Fibroblast of skin of right quadriceps (primary cell): ENCODE data around the gene NAV3.
A peak's percentile ranks its signal among the peaks of the same experiment; 100 is the strongest.

Source experiments
- DNase-seq: peaks from one replicate; pipeline ENCODE4 v3.0.0-alpha.2; 2013

Gene NAV3

GRCh38 chr12:78143717-78144116, 313.0 kb downstream of the NAV3 start:
- no peak for DNase-seq

- DNase-seq: no peak
These were observed 314.7 kb downstream of the NAV3 start for GRCh38 chr12:78145398-78145797.

DNA sequence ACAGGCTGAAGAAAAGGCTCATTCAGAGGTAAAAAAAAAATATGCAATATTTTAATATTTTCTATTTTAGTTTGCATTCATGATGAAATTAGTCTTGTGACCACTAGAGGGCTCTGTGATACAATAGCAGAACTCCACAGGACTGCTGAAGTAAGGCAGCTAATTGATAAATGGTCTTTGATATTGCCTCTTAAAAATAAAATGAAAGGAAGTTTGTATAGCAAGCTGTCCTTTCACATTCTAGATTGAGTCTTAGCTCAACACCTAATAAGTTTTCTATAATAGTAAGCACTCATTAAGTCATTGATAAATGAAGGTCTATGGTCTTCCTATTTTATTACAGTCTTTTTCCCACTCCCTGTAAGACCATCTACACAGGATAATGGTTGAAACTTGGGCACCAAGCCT, 315.7 kb downstream of the NAV3 start:
- DNase-seq: peak; percentile 43

DNA sequence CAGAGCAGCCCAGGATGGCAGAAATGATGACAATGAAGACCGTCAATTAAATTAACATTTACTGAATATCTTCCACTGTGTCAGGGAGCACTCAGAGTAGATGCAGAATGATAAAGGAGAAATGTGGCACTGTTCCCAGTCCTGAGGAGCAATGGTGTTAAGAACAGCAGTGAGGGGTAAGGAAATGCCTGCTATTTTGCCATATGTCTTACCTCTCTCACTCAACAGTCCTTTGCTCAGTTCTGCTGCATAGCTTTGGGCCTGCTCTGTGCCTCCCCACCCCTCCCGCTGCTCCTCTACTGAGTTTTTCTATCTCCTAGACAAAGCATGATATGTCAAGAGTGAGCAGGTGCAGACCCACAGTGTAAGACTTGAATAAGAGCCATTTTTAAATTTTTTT, 318.8 kb downstream of the NAV3 start:
- no peak for DNase-seq

DNA sequence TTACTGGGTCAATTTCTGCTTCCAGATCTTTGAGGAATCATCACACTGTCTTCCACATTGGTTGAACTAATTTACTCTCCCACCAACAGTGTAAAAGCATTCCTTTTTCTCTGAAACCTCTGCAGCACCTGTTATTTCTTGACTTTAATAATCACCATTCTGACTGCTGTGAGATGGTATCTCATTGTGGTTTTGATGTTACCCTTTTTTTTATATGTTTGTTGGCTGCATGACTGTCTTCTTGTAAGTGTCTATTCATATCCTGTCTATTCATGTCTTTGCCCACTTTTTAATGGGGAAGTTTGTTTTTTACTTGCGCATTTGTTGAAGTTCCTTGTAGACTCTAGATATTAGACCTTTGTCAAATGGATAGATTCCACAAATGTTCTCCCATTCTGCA, 324.9 kb downstream of the NAV3 start:
- no peak for DNase-seq

- DNase-seq: peak; percentile 22
These were observed 326.1 kb downstream of the NAV3 start for GRCh38 chr12:78156751-78157150.

DNA sequence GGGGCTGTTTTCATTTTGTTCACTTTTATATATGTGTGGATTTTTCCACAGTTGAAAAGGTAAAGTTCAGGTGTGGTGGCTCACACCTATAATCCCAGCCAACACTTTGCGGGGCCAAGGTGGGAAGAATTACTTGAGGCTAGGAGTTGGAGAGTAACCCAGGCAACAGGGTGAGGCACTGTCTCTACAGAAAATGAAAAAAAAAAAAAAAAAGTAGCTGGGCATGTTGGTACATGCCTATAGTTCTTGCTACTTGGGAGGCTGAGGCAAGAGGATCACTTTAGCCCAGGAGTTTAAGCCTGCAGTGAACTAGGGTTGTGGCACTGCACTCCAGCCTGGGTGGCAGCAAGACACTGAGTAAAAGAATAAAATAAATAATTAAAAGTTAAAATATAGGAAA, 326.5 kb downstream of the NAV3 start:
- no peak for DNase-seq

DNA sequence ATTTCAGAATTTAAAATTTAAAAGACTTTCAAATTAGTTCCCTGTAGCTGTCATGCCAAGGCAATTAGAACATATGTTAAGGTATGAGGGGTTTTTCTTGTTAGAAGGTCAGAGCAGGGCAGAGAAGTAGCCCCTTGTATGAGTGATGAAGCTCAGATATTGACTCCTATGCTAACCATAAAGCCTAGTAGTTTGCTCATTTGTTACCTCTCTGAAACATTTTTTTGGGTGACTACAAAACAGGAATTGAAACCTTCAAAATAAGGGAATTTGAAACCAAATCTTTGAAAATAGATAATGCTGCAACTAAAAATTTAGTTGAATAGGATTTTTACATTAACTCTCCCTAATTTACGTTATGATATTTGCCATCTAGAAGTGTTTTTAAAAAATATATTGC, 333.5 kb downstream of the NAV3 start:
- DNase-seq: no peak

DNA sequence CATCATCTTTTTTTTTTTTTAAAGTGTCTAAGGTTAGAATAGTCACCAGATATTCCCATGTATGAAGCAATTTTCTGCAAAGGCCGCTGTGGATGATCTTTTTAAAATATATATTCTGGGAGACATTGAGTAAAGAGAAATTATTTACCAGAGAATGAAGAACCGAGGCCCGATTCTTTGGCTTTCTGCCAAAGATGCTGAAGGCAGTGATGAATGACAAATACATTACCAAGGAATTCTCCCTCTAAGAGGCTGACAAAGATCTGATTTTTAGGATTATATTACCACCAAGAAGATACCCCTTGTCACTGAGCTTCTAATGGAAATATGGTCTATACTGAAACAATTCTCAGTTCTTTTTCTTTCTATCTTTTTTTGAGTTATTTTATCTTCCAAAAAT, 336.8 kb downstream of the NAV3 start:
- no peak for DNase-seq

GRCh38 chr12:78171061-78171460, 340.4 kb downstream of the NAV3 start:
- no peak for DNase-seq

DNA sequence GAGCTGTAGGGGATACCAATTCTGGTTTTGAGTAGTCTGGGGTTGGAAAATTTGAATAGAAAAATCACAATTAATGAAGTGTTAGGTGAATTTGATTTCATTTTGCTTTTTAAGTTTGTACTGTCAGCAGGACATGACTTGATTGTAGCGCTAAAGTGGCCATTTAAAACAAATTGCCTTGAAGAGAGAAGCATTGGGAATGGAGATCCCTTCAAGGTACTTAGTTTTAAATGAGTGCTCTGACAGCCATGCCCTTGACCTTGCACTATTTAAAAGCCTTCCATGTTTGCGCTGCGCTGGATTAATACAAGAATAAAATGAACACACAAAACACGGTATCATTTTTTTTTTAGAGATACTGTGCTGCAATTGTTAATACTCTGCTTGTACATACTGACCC, 345.9 kb downstream of the NAV3 start:
- DNase-seq: no peak

- no peak for DNase-seq
These were observed 346.6 kb downstream of the NAV3 start for GRCh38 chr12:78177298-78177697.

GRCh38 chr12:78179346-78179745, 348.7 kb downstream of the NAV3 start:
- no peak for DNase-seq

- DNase-seq: peak; percentile 32
These were observed 351.0 kb downstream of the NAV3 start for GRCh38 chr12:78181544-78182162.

- DNase-seq: no peak
These were observed 353.1 kb downstream of the NAV3 start for GRCh38 chr12:78183824-78184223.

GRCh38 chr12:78185109-78185508, 354.4 kb downstream of the NAV3 start:
- peak; percentile 41 for DNase-seq

DNA sequence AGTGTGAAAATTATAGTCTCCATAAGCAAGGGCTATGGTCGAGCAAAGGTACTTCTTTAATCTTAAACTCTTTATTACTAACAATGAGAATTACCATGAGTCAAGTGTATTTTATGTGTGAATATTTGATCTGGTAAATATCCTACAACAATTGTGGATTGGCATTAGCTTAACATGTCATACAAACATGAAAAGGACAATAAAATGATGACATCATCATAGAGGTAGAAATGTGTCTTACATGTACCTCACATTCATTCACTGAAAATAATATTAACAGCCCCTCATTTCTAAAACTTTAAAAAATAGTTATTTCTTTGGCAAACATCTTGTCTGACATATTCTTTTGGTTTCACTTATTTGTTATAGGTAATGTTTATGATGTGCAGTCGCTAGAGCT, 355.0 kb downstream of the NAV3 start:
- DNase-seq: no peak

GRCh38 chr12:78186670-78187069, 356.0 kb downstream of the NAV3 start:
- no peak for DNase-seq

- DNase-seq: no peak
These were observed 357.0 kb downstream of the NAV3 start for GRCh38 chr12:78187741-78188140.

DNA sequence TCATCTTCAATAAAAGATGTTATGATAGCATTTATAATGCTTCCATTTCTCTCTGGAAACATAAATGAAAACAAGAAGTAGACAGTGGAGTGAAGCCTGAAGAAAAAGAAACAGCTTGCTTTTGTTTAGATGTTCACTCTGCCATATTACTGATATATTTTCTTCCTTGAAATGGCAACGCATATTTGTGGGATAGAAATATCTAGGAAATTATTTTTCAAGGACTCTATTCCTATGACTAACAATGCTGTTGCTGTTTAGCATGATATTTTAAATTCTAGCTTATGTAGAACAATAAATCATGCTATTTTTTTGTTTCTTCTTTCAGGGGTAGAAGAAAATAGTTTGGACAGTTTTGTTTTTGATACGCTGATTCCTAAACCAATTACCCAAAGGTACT, 359.0 kb downstream of the NAV3 start:
- peak; percentile 47 for DNase-seq

DNA sequence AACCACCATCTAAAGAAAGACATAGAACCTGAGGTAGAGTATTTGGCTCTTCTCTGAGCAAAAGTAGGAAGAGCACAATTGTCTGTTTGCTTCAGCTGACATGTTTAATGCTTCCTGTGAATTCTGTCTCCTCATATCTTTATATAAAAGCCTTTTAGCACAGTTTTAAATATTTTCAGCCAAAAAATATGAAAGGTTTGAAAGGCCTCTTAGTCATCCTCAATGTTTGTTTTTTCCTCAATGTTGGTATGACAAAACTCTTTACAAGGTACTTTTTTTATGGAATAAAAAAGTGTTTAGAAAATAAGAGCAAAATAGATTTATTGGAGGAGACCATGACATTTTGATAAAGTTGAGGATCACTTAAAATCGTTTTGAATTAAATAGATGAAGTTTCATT, 360.9 kb downstream of the NAV3 start:
- DNase-seq: no peak

DNA sequence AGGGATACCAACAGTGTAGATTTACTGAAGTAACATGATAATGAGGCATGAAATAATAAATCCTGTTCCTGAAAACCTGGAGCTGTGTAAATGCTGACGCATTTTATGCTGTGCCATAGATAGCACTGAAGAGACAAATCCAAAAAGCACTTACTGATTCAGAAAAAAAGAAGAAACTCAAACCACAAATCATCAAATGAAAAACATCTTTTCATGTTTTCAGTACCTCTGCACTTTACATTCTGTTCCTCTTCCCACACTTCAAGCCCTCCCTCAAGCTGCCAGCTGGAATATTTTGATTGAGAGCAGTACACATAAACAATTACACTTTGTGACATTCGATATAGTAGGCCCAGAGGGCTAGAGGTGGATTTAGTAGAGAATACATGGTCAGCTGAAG, 362.3 kb downstream of the NAV3 start:
- DNase-seq: peak; percentile 61

DNA sequence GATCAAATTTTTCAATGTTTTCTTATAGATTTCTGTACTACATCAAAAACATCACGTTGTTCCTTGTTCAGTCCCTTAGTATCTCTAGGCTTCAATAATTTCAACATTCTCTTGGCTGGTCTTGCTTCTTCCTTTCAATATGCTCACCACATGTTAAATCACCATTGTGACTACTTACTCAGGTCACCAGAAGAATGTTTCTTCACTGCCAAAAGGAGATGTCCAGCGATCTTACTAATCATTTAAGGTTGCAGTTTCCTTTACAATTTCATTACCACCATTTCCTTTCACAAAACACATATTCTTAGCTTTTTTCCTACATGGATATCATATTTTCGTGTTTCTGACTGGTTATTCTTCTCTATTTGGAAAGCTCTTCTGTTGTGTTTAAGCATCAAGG, 363.8 kb downstream of the NAV3 start:
- DNase-seq: peak; percentile 93

- no peak for DNase-seq
These were observed 368.2 kb downstream of the NAV3 start for GRCh38 chr12:78198896-78199295.

GRCh38 chr12:78199926-78200325, 369.2 kb downstream of the NAV3 start:
- no peak for DNase-seq

DNA sequence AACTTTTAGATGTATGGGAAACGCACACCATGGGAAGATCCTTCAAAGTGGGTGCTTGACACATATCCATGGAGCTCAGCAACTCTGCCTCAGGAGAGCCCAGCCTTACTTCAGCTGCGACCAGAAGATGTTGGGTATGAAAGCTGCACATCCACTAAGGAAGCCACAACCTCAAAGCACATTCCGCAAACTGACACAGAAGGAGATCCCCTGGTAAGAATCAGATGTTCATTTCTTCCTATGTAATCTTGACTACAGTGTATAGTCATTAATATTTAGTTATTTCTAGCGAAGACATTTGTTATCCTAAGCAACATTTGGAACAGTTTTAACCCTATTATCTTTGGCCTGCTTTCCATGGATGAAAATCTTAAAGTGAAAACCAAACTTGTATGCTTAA, 374.2 kb downstream of the NAV3 start:
- peak; percentile 23 for DNase-seq
